ENCODE data around the gene LRRC4C.

DNA sequence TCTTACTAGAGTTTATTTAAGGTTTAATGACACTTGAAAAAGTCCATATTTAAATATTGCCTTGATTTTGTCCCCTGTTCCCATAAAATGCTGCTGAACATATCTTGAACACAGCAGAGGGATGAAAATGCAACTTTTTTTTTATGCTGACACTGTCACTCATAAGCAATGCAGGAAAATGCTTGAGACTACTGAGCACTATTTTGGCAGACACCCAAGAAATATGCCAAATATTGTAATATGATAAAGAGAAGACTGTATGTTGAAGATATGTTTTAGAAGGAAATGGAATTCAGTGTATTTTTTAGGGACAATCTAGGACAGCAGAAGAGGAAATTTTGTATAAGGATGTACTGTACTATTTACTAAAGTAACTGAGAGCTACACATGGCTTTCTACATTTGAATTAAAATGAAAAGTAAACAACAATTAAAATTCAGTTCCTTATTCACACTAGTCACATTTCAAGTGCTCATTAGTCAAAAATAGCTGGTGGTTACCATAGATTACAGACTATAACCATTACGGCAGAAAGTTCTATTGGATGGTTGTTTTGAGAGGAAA is 58.6 kb downstream of the LRRC4C start:
- TF ChIP-seq CTCF (IDR thresholded peaks at IDR 0.05) = no peak
- TF ChIP-seq POLR2A (IDR thresholded peaks at IDR 0.05) = no peak

All from heart left ventricle (tissue), 13 donors.